PC-9 (cell line): ENCODE measurements around the gene RASGEF1C. TPM values are rescaled to one million over a fixed set of nuclear protein-coding genes. Genes with fewer than 3 reads are reported as not detected.

Experiments used
- BruUV-seq: library from RNA; stranded (reverse); fragments of 400-500 nt; replicated peaks from 2 replicates; lab custom pipeline; 2021; lab: Mats Ljungman, UMichigan
- CTCF ChIA-PET: fragments of 300-600 bp; sonication (Branson Sonifier 250); formaldehyde crosslinking; loops from one replicate; lab custom pipeline; 2022; ENCODE audit warnings: antibody characterized with exemption; lab: Charles Lee
- POLR2A ChIA-PET: fragments of 300-600 bp; sonication (Branson Sonifier 250); formaldehyde crosslinking; loops from one replicate; lab custom pipeline; 2022; ENCODE audit warnings: antibody characterized with exemption; ENCODE audit not compliant: unreplicated experiment; lab: Charles Lee
- DNase-seq, 2 experiments: peaks; one replicate each; pipeline versions ENCODE4 v3.0.0 to v3.0.0-alpha.2; 2015 to 2022; ENCODE audit warnings: mixed read lengths in 1 of 2
- H2AFZ ChIP-seq: fragments of 200-600 bp; sonication (generic); 2 replicates; pipeline ENCODE4 v1.8.1; 2017; ENCODE audit warnings: antibody characterized with exemption
- H3F3A ChIP-seq: fragments of 200-600 bp; sonication (generic); 2 replicates; pipeline ENCODE4 v1.8.1; 2017; ENCODE audit warnings: antibody characterized with exemption, mild to moderate bottlenecking, low read depth; ENCODE audit not compliant: insufficient read depth
- H3K27ac ChIP-seq: fragments of 200-600 bp; sonication (generic); 2 replicates; pipeline ENCODE4 v1.6.1; 2016; ENCODE audit warnings: mixed run types
- H3K27me3 ChIP-seq: fragments of 200-600 bp; sonication (generic); 2 replicates; pipeline ENCODE4 v1.6.1; 2016; ENCODE audit warnings: low read depth, mixed run types; ENCODE audit not compliant: insufficient read depth
- H3K36me3 ChIP-seq: fragments of 200-600 bp; sonication (generic); 2 replicates; pipeline ENCODE4 v1.6.1; 2016; ENCODE audit warnings: low read depth, mixed run types
- H3K4me1 ChIP-seq: fragments of 200-600 bp; sonication (generic); replicated peaks from 2 replicates; pipeline ENCODE4 v1.6.1; 2016; ENCODE audit warnings: mixed run types; ENCODE audit not compliant: insufficient read depth
- H3K4me2 ChIP-seq: fragments of 200-600 bp; sonication (generic); 2 replicates; pipeline ENCODE4 v1.6.1; 2017; ENCODE audit warnings: mixed run types
- H3K4me3 ChIP-seq: fragments of 200-600 bp; sonication (generic); 2 replicates; pipeline ENCODE4 v1.6.1; 2016; ENCODE audit warnings: mixed run types
- H3K79me2 ChIP-seq: fragments of 200-600 bp; sonication (generic); 2 replicates; pipeline ENCODE4 v1.6.1; 2017; ENCODE audit warnings: low read depth, mixed run types
- H3K9me2 ChIP-seq: fragments of 200-600 bp; sonication (generic); 2 replicates; pipeline ENCODE4 v1.8.1; 2017; ENCODE audit warnings: mild to moderate bottlenecking; ENCODE audit not compliant: insufficient read depth
- H3K9me3 ChIP-seq: fragments of 200-600 bp; sonication (generic); 2 replicates; pipeline ENCODE4 v1.8.1; 2016; ENCODE audit warnings: low read depth; ENCODE audit not compliant: insufficient read depth
- H4K20me1 ChIP-seq: fragments of 200-600 bp; sonication (generic); 2 replicates; pipeline ENCODE4 v1.8.1; 2017; ENCODE audit not compliant: insufficient read depth
- EZH2 ChIP-seq: fragments of 200-600 bp; sonication (generic); IDR thresholded peaks from 2 replicates; pipeline ENCODE4 v1.8.0; 2017; ENCODE audit warnings: antibody characterized with exemption, low read depth
- intact Hi-C: fragments of 100-400 bp; cut with micrococcal nuclease; formaldehyde crosslinking; loops from one replicate; pipeline ENCODE4 v1.10.0; 2022; ENCODE audit not compliant: unreplicated experiment
- total RNA-seq: library from RNA; stranded (reverse); gene quantifications from 2 replicates; pipeline ENCODE4 v1.2.3, GENCODE V29; 2021
- TF ChIP-seq, protein P1 (sequence below): fragments of 200-600 bp; sonication (generic); conservative IDR thresholded peaks from 2 replicates; pipeline ENCODE4 v1.6.1; 2017; ENCODE audit warnings: mixed run types, antibody characterized with exemption, mild to moderate bottlenecking, moderate library complexity

RASGEF1C gene
- total RNA-seq, 1 experiment from 2014 or later = not detected

- Histone ChIP-seq H3K4me3 (no peak overlapping the region), H3K27ac (no peak overlapping the region), H3K79me2 (no peaks in the 10 kb centered on the region), H3K36me3 (no peaks in the 10 kb centered on the region), H3K4me2 (no peak overlapping the region), H4K20me1 (no peaks in the 10 kb centered on the region), H3K9me2 (no peaks in the 10 kb centered on the region), H3K27me3 (peaks cover 12% of the 10 kb centered on the region; the same call in 1 of the 2 replicates), H3F3A (no peaks in the 10 kb centered on the region; the same call in 1 of the 2 replicates), H2AFZ (no peak overlapping the region), H3K9me3 (0 out of 2 replicates have a peak, but pooled peaks cover 7% of the 10 kb centered on the region), H3K4me1 (no peaks in the 10 kb centered on the region)
- no TSS peak for BruUV-seq
- POLR2A ChIA-PET = no interaction called here
- TF ChIP-seq EZH2 = no peak
- intact Hi-C loops = no loop called here
- CTCF ChIA-PET = no interaction called here
- DNase-seq = no peak
Measured at GRCh38 chr5:180215783-180216630, 7.0 kb upstream of the RASGEF1C start.

DNA sequence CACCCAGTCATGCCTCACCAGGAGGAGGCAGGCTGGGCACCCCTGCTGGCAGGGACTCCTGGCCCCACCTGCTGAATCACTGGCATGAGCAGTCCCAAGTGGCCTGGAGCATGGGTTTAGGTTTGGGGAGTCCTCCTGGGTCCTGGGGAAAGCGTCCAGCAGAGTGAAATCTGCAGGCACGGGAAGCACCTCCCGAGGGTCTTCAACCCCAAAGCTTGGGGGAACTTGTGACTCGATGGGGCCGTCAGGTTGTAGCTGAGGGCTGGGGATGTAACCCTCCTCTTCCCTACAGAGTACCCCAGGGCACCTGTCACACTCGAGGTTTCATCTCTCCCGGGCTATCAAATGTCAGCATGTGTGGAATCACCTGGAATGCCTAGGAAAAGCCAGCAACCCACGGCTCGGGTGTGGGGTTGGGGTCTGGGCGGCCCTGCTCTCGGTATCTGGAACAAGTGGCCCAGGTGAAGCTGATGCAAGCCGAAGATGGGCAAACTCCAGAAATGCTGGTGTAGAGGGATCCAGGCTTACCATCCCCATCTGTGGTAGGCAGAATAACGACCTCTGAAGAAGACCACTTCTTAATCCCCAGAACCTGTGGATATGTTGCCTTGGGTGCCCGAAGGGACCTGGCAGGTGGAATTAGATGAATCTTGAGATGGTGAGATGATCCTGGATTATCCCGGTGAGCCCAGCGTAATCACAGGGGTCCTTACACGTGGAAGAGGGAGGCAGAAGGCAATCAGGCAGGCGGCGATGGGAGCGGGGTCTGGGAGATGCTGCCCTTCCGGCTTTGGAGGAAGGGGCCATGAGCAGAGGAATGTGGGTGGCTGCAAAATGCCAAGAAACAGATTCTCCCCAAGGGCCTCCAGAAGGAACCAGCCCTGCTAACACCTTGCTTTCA lies 6.1 kb upstream of the RASGEF1C start:
- Histone ChIP-seq H3K9me2 (no peaks in the 10 kb centered on the region), H3K36me3 (no peaks in the 10 kb centered on the region), H3K4me1 (no peaks in the 10 kb centered on the region), H4K20me1 (no peaks in the 10 kb centered on the region), H3K4me2 (no peak overlapping the region), H3K4me3 (no peak overlapping the region), H3K79me2 (no peaks in the 10 kb centered on the region), H3K27me3 (peaks cover 12% of the 10 kb centered on the region; the same call in 1 of the 2 replicates), H3K27ac (no peak overlapping the region), H3F3A (no peaks in the 10 kb centered on the region; the same call in 1 of the 2 replicates), H3K9me3 (0 out of 2 replicates have a peak, but pooled peaks cover 7% of the 10 kb centered on the region), H2AFZ (no peak overlapping the region)
- BruUV-seq = no TSS peak
- POLR2A ChIA-PET = no interaction called here
- intact Hi-C loops = no loop called here
- CTCF ChIA-PET = no interaction called here
- DNase-seq = no peak
- TF ChIP-seq, protein P1, sequence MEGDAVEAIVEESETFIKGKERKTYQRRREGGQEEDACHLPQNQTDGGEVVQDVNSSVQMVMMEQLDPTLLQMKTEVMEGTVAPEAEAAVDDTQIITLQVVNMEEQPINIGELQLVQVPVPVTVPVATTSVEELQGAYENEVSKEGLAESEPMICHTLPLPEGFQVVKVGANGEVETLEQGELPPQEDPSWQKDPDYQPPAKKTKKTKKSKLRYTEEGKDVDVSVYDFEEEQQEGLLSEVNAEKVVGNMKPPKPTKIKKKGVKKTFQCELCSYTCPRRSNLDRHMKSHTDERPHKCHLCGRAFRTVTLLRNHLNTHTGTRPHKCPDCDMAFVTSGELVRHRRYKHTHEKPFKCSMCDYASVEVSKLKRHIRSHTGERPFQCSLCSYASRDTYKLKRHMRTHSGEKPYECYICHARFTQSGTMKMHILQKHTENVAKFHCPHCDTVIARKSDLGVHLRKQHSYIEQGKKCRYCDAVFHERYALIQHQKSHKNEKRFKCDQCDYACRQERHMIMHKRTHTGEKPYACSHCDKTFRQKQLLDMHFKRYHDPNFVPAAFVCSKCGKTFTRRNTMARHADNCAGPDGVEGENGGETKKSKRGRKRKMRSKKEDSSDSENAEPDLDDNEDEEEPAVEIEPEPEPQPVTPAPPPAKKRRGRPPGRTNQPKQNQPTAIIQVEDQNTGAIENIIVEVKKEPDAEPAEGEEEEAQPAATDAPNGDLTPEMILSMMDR = no peak
- TF ChIP-seq EZH2 = no peak

DNA sequence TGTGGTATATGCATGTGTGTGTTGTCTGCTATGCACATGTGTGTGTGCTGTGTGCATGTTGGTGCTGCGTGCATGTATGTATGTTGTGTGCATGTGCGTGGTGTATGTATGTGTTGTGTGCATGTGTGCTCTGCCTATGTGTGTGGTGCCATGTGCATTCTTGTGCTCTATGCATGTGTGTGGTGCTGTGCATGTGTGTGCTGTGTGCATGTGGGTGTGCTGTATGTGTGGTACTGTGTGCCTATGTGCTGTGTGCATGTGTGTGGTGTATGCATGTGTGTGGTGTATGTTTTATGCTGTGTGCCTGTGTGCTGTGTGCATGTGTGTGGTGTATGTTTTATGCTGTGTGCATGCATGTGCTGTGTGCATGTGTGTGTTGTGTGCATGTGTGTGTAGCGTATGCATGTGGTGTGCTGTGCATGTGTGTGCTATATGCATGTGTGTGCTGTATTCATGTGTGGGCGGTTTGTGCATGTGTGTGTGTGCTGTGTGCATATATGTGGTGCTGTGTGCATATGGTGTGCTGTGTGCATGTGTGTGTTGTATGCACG lies 4.7 kb upstream of the RASGEF1C start:
- H3K4me1 ChIP-seq = no peaks in the 10 kb centered on the region
- no peak for TF ChIP-seq EZH2
- TF ChIP-seq, protein P1 = no peak
- ChIA-PET CTCF (no interaction called here), POLR2A (no interaction called here)
- H3K79me2 ChIP-seq = no peaks in the 10 kb centered on the region
- H3K36me3 ChIP-seq = no peaks in the 10 kb centered on the region
- no peak overlapping the region for H3K27ac ChIP-seq
- no TSS peak for BruUV-seq
- no peaks in the 10 kb centered on the region for H4K20me1 ChIP-seq
- H3F3A ChIP-seq = no peaks in the 10 kb centered on the region; the same call in 1 of the 2 replicates
- 0 out of 2 replicates have a peak, but pooled peaks cover 4% of the 10 kb centered on the region for H3K27me3 ChIP-seq
- no peaks in the 10 kb centered on the region for H3K9me3 ChIP-seq
- no peak for DNase-seq
- H3K4me3 ChIP-seq = no peak overlapping the region
- H2AFZ ChIP-seq = no peak overlapping the region
- H3K4me2 ChIP-seq = no peak overlapping the region
- intact Hi-C loops = no loop called here
- no peaks in the 10 kb centered on the region for H3K9me2 ChIP-seq
